Adipocyte (in vitro differentiated cells): ENCODE data around the gene FRMD4A.
"Not testable (repeated sequence)": the region's sequence is repeated elsewhere in the genome, so short reads cannot be mapped to it uniquely, and the experiment has no call there.

ENCODE experiments used
- DNase-seq: peaks from one replicate; pipeline ENCODE4 v3.0.0-alpha.2; 2015; ENCODE audit warnings: low read depth
- H3K27me3 ChIP-seq: replicated peaks from 2 replicates; pipeline ENCODE4 v1.7.0; 2013; ENCODE audit warnings: mild to moderate bottlenecking, low read length, moderate library complexity; ENCODE audit not compliant: control insufficient read depth, insufficient read depth
- H3K36me3 ChIP-seq: 2 replicates; pipeline ENCODE4 v1.7.0; 2013; ENCODE audit warnings: low read length, mild to moderate bottlenecking, moderate library complexity; ENCODE audit not compliant: control insufficient read depth, insufficient read depth, severe bottlenecking
- H3K4me1 ChIP-seq: 2 replicates; pipeline ENCODE4 v1.7.0; 2013; ENCODE audit warnings: mild to moderate bottlenecking, low read length, moderate library complexity; ENCODE audit not compliant: control insufficient read depth, insufficient read depth
- H3K4me3 ChIP-seq: 2 replicates; pipeline ENCODE4 v1.7.0; 2013; ENCODE audit warnings: mild to moderate bottlenecking, low read length, moderate library complexity
- H3K9ac ChIP-seq: 2 replicates; pipeline ENCODE4 v1.7.0; 2013; ENCODE audit warnings: mild to moderate bottlenecking, low read length, moderate library complexity
- H3K9me3 ChIP-seq: 2 replicates; pipeline ENCODE4 v1.7.0; 2013; ENCODE audit warnings: mild to moderate bottlenecking, low read length, moderate library complexity; ENCODE audit not compliant: control insufficient read depth

The FRMD4A gene

DNA sequence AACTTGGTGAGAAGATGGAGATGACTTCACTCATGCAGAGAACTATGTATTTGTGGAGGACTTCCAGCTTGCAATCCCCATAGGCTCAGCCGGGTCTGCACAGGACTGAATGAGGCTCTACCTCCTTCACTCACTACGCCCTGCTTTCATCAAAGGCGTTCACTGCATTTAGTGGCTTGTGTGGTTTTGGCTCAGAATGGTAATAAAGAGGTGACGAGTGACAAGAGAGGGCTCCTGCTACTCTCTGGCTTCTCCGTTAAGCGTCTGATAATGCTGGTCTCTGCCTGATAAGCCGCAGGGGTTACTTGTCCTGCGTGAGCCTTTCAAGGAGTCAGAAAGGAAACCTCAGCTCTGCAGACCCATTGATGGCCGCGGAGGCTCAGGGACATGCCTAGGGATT lies 400.6 kb downstream of the FRMD4A start:
- no peak for DNase-seq
- Histone ChIP-seq H3K4me3 (no peak overlapping the region), H3K9me3 (no peaks in the 10 kb centered on the region), H3K9ac (no peak overlapping the region), H3K36me3 (no peaks in the 10 kb centered on the region), H3K4me1 (peaks cover 31% of the 10 kb centered on the region), H3K27me3 (no peaks in the 10 kb centered on the region)

DNA sequence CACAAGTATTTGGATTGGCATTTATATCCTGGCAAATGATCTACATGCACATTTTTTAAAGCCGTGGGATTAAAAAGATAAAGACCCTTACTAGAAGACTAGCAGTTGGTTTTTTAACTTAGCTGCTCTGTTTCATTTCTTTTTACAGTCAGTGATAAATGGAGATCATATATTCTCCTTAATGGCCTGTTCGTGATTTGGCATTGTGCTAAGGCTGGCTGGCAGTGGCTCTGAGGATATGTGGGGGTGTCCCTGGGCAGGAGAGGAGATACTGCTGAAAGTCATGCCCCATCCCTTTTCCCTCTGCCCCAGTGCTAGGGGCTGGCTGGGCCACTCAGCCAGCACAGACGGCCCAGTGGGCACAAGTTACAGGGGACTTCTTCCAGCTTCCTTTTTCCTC lies 402.3 kb downstream of the FRMD4A start:
- Histone ChIP-seq H3K27me3 (no peaks in the 10 kb centered on the region), H3K4me3 (no peak overlapping the region), H3K36me3 (no peaks in the 10 kb centered on the region)

GRCh38 chr10:13925971-13926780 lies 404.5 kb downstream of the FRMD4A start:
- Histone ChIP-seq H3K27me3 (no peaks in the 10 kb centered on the region), H3K9me3 (no peaks in the 10 kb centered on the region), H3K4me3 (no peak overlapping the region), H3K9ac (no peak overlapping the region), H3K36me3 (no peaks in the 10 kb centered on the region), H3K4me1 (peaks cover 51% of the 10 kb centered on the region)
- no peak for DNase-seq

More for the DNA sequence above, 402.3 kb downstream of the FRMD4A start:
- DNase-seq = no peak
- peaks cover 35% of the 10 kb centered on the region for H3K4me1 ChIP-seq
- H3K9me3 ChIP-seq = no peaks in the 10 kb centered on the region
- H3K9ac ChIP-seq = peak overlapping the region; percentile 7

DNA sequence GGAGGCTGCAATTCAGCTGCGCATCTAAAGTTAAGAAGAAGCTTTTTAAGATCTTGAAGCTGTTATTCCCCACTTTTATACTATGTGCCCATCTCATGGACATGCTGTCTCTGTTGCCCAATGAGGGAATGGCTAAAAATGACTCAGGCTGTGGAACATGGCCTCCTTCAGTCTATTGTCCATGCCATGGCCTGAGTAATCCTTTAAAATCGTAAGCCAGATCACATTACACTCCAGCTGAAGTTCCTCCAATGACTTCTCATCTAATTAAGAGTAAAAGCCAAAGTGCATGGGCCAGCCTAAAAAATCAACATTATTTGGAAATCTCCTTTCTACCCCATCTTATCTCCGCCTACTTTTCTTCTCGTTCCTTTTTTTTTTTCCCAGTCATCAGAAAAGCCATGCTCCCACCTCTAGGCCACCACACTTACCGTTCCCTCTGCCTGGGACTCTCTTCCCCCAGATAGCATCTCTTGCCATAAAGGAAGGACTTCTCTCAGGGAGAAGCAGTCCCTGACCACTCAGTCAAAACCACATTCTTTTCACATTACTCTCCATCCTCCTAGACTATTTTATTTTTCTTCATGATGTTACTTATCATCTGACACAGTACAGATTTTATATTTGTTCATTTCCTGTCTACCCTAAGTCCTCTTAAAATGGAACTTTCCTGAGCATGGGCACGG lies 406.5 kb downstream of the FRMD4A start:
- H3K27me3 ChIP-seq = no peaks in the 10 kb centered on the region
- H3K4me3 ChIP-seq = peak overlapping the region; percentile 35
- peak overlapping the region; percentile 80 for H3K9ac ChIP-seq
- H3K9me3 ChIP-seq = no peaks in the 10 kb centered on the region
- H3K4me1 ChIP-seq = peaks cover 63% of the 10 kb centered on the region
- DNase-seq = peak; percentile 86
- H3K36me3 ChIP-seq = no peaks in the 10 kb centered on the region

GRCh38 chr10:13922586-13922985 lies 408.1 kb downstream of the FRMD4A start:
- peak; percentile 63 for DNase-seq
- H3K36me3 ChIP-seq = no peaks in the 10 kb centered on the region
- no peaks in the 10 kb centered on the region for H3K27me3 ChIP-seq
- H3K9ac ChIP-seq = peak overlapping the region; percentile 80
- H3K4me1 ChIP-seq = peaks cover 50% of the 10 kb centered on the region
- H3K9me3 ChIP-seq = no peaks in the 10 kb centered on the region
- H3K4me3 ChIP-seq = no peak overlapping the region

DNA sequence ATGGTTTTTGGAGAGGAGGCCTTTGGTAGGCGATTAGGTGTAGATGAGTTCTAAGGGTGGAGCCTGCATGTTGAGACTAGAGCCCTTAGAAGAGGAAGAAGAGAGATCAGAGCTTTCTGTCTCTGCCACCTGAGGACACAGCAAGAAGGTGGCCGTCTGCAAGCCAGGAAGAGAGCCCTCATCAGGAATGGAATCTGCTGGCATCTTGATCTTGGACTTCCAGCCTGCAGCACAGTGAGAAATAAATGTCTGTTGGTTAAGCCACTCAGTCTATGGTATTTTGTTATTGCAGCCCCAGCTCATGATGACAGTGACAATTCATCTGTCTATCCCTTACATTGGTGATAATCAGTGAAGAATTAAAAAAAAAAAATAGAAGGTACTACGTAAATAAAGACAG lies 408.8 kb downstream of the FRMD4A start:
- no peak for DNase-seq
- Histone ChIP-seq H3K9ac (peak overlapping the region; percentile 37), H3K36me3 (no peaks in the 10 kb centered on the region), H3K4me3 (no peak overlapping the region), H3K27me3 (no peaks in the 10 kb centered on the region), H3K9me3 (no peaks in the 10 kb centered on the region), H3K4me1 (peaks cover 50% of the 10 kb centered on the region)

DNA sequence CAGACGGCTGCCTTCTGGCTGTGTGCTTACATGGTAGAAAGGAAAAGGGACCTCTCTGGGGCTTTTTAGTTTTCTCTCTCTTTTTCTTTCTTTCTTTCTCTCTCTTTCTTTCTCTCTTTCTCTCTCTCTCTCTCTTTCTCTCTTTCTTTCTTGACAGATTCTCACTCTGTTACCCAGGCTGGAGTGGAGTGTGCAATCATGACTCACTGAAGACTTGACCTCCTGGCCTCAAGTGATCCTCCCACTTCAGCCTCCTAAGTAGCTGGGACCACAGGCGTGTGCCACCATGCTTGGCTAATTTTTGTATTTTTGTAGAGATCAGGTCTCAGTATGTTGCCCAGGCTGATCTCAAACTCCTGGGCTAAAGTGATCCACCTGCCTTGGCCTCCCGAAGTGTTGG lies 409.6 kb downstream of the FRMD4A start:
- H3K36me3 ChIP-seq, H3K9ac ChIP-seq, H3K4me3 ChIP-seq, H3K9me3 ChIP-seq, H3K27me3 ChIP-seq, DNase-seq: not testable (repeated sequence)
- H3K4me1 ChIP-seq = peaks cover 50% of the 10 kb centered on the region

DNA sequence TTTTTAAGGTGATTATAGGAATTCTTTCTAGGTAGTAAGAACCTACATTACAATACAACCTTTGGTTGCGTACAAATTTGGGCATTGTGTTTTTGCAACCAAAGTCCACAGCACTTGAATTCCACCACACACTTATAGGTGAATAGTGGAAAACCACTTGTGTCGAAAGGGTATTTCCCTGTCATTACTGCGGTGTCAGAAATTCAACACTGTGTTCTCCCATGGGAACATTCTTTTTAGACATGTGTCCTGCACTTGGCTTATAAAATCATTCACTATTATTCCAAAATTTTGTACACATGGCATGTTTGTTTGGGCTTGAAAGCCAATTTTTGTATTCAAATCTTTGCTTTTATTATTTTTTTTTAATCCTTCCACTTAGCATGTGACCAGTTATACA lies 410.3 kb downstream of the FRMD4A start:
- Histone ChIP-seq H3K36me3 (no peaks in the 10 kb centered on the region), H3K27me3 (no peaks in the 10 kb centered on the region), H3K4me3 (no peak overlapping the region), H3K4me1 (peaks cover 50% of the 10 kb centered on the region), H3K9ac (no peak overlapping the region), H3K9me3 (no peaks in the 10 kb centered on the region)
- no peak for DNase-seq

GRCh38 chr10:13920031-13920430 lies 410.7 kb downstream of the FRMD4A start:
- H3K9me3 ChIP-seq = no peaks in the 10 kb centered on the region
- no peak overlapping the region for H3K4me3 ChIP-seq
- H3K9ac ChIP-seq = no peak overlapping the region
- peak; percentile 31 for DNase-seq
- no peaks in the 10 kb centered on the region for H3K36me3 ChIP-seq
- peaks cover 49% of the 10 kb centered on the region for H3K4me1 ChIP-seq
- H3K27me3 ChIP-seq = no peaks in the 10 kb centered on the region

DNA sequence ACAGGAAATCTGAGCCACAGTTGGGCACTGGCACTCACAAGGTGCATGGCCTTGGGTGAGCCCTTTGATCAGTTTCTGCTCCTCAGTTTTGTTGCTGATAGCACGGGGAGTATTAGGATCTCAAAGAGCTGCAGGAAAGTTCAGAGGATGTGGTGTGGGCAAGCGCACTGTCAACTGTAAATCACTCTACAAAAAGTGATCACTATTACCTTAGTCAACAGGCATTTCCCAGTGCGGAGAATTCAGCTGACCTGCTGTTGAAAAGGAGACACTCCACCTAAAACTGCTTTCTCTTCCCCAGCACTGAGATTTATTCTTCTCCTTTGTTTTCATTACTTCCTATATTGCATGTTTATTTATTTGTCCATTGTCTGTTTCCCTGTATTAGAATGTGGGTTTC lies 412.9 kb downstream of the FRMD4A start:
- Histone ChIP-seq H3K27me3 (no peaks in the 10 kb centered on the region), H3K4me3 (no peak overlapping the region), H3K9ac (no peak overlapping the region), H3K36me3 (no peaks in the 10 kb centered on the region), H3K4me1 (peaks cover 30% of the 10 kb centered on the region), H3K9me3 (no peaks in the 10 kb centered on the region)
- no peak for DNase-seq

GRCh38 chr10:13916384-13916947 lies 414.3 kb downstream of the FRMD4A start:
- H3K4me3 ChIP-seq = no peak overlapping the region
- no peaks in the 10 kb centered on the region for H3K27me3 ChIP-seq
- no peak overlapping the region for H3K9ac ChIP-seq
- peaks cover 16% of the 10 kb centered on the region for H3K4me1 ChIP-seq
- no peak for DNase-seq
- no peaks in the 10 kb centered on the region for H3K9me3 ChIP-seq
- no peaks in the 10 kb centered on the region for H3K36me3 ChIP-seq
